Measurements from ENCODE around the gene HRH4.

Gene HRH4

DNA sequence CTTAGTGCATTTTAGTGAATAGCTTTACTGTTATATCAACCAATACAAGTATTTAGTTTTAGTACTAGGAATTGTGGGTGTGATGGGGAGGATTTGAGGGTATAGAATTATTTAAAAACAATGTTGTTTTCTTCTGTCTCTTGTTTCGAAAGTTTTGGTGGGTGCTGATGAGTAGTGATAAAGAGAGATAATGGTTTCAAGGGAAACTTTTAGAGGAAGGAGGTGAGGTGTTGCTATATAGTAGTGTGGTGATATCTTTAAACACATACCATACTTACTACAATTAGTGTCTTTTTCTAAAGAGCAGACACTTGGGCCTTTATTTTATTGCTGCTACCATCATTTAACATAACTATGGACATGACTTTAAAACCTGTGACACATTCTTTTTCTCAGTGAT is 23.5 kb upstream of the HRH4 start:
- DNase-seq (ENCODE audit: low read depth): no peak
- TF ChIP-seq, protein P1, sequence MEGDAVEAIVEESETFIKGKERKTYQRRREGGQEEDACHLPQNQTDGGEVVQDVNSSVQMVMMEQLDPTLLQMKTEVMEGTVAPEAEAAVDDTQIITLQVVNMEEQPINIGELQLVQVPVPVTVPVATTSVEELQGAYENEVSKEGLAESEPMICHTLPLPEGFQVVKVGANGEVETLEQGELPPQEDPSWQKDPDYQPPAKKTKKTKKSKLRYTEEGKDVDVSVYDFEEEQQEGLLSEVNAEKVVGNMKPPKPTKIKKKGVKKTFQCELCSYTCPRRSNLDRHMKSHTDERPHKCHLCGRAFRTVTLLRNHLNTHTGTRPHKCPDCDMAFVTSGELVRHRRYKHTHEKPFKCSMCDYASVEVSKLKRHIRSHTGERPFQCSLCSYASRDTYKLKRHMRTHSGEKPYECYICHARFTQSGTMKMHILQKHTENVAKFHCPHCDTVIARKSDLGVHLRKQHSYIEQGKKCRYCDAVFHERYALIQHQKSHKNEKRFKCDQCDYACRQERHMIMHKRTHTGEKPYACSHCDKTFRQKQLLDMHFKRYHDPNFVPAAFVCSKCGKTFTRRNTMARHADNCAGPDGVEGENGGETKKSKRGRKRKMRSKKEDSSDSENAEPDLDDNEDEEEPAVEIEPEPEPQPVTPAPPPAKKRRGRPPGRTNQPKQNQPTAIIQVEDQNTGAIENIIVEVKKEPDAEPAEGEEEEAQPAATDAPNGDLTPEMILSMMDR (conservative IDR thresholded peaks at IDR 0.05; ENCODE audit: control insufficient read depth, insufficient read depth, low read depth, low read length): no peak
- H3K4me3 ChIP-seq (ENCODE audit: control insufficient read depth, low read depth, low read length): no peak overlapping the region

DNA sequence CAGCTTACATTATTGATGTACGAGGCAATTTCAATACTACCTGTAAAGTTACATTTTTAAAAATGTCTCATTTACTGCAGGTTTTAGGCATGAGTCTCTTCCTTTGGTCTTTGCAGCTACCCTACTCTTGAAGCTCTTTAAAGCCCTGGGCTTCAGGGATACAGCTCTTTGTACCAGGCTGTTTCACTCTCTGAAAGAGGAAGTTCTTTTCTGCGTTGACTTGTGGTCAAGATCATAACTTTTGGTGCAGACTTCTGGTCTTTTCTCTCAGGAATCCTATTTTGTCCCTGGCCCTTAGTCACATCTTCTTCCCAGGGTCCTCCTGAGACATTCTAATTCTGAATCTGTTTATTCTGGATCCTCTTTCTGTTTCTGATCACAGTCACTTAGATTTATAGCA is 16.6 kb upstream of the HRH4 start:
- H3K4me3 ChIP-seq (ENCODE audit: control insufficient read depth, low read depth, low read length): no peak overlapping the region
- TF ChIP-seq, protein P1 (conservative IDR thresholded peaks at IDR 0.05; ENCODE audit: control insufficient read depth, insufficient read depth, low read depth, low read length): no peak
- DNase-seq (ENCODE audit: low read depth): no peak

DNA sequence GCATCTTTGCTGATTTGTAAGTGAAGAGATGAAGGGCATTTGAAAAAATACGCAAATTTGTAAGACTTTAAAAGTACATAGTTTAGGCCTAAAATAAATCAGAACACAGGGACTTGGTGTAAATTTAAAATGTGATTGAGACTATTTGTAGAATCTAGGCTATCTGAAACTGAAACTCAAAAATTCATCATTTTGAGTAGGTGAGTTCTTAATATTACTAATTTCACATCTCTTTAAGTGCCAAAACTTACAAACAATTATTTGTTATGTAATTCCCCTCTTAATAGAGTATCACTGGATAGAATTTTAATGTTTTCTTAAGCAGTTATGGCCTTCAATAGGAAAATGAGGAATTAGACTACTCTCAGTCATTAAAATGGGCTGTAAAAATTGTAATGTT is 14.0 kb upstream of the HRH4 start:
- no peak for DNase-seq (ENCODE audit: low read depth)
- no peak overlapping the region for H3K4me3 ChIP-seq (ENCODE audit: control insufficient read depth, low read depth, low read length)
- TF ChIP-seq, protein P1 (conservative IDR thresholded peaks at IDR 0.05; ENCODE audit: control insufficient read depth, insufficient read depth, low read depth, low read length): no peak

DNA sequence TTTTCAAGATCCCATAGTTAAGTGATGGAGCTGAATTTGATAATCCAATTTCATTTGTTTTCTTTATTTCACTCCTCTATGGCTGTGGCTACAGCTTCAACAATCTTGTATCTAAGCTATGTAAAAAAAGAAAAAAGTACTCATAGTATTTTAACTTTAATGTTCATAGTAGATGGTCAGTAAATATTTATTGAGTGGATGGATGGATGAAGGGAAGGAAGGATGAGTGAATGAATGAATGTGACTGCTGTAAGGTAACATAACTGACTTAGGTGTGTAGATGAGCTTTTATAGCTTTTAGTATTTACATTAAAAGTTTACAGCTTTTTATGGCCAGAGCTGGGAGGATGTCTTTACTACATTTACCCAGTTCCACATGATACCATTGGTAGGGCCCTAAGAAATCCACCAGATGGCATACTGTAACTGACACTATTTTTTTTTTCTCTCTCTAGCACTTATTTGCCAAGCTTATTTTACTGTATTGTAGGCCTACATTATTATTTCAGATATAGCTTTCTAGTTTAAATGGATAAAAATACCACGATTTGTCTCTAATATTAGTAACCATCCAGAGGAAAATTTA is 13.4 kb upstream of the HRH4 start:
- DNase-seq (ENCODE audit: low read depth): peak; percentile 7
- TF ChIP-seq, protein P1 (conservative IDR thresholded peaks at IDR 0.05; ENCODE audit: control insufficient read depth, insufficient read depth, low read depth, low read length): peak; percentile 3
- no peak overlapping the region for H3K4me3 ChIP-seq (ENCODE audit: control insufficient read depth, low read depth, low read length)

DNA sequence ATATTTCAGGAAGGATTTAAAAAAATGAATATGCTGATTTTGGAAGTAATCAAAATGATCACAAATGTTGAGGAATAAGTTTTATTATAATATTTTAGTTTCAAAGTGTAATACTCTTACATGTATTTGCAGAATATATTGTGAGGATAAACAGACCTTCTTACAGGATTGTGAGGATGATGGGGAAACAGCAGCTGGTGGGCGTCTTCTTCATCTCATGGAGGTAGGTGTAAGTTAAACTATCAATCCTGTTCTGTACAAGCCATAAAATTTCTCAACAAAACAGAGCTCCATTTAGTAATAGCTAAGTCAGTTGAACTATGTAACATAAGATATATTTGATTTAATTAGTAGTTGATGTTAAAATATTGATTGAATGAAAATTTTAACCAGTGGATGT is 12.5 kb upstream of the HRH4 start:
- TF ChIP-seq, protein P1 (conservative IDR thresholded peaks at IDR 0.05; ENCODE audit: control insufficient read depth, insufficient read depth, low read depth, low read length): no peak
- H3K4me3 ChIP-seq (ENCODE audit: control insufficient read depth, low read depth, low read length): no peak overlapping the region

DNA sequence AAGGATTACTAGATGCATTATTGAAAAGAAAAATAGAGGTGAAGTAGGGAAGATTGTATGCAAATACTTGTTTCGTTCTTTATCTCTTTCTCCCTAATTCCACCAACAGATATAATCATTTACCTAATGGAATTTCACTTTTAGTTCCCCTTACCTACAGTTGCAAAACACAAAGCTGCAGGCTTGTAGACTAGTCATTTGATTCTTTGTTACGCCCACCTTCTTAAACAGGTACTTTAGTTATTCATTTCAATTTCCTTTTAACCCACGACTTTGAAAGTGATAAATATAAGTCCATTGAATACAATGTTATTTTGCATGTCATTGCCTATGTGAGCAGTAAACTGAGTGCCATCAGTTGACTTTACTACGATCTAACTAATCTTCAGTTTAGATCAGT is 3.9 kb upstream of the HRH4 start:
- H3K4me3 ChIP-seq (ENCODE audit: control insufficient read depth, low read depth, low read length): no peak overlapping the region
- no peak for DNase-seq (ENCODE audit: low read depth)
- TF ChIP-seq, protein P1 (conservative IDR thresholded peaks at IDR 0.05; ENCODE audit: control insufficient read depth, insufficient read depth, low read depth, low read length): no peak

More for the DNA sequence above, 12.5 kb upstream of the HRH4 start:
- no peak for DNase-seq (ENCODE audit: low read depth)

GRCh38 chr18:24459772-24460171 is 665 bp upstream of the HRH4 start:
- no peak overlapping the region for H3K4me3 ChIP-seq (ENCODE audit: control insufficient read depth, low read depth, low read length)
- TF ChIP-seq, protein P1 (conservative IDR thresholded peaks at IDR 0.05; ENCODE audit: control insufficient read depth, insufficient read depth, low read depth, low read length): no peak
- DNase-seq (ENCODE audit: low read depth): no peak
